GM18526 (cell line): ENCODE data around the gene CBLN3.
A peak's percentile ranks its signal among the peaks of the same experiment; 100 is the strongest.

Source experiments
- POLR2A ChIP-seq: IDR thresholded peaks from 3 replicates; pipeline ENCODE4 v1.6.1; 2011; ENCODE audit not compliant: insufficient read length; ENCODE audit errors: extremely low read depth

CBLN3 gene

GRCh38 chr14:24429395-24430142, at the start of gene CBLN3, which contains the start of gene KHNYN:
TSS of gene CBLN3 (minus strand) at chr14:24429668. CDS start at chr14:24429054, 614 bp downstream.
TSS of gene KHNYN (plus strand) at chr14:24429954. CDS start at chr14:24430731, 777 bp downstream.
- peak; percentile 95 for TF ChIP-seq POLR2A

- TF ChIP-seq POLR2A = no peak
Observed at GRCh38 chr14:24475261-24475660, 45.8 kb upstream of the CBLN3 start.

GRCh38 chr14:24473211-24473610, 43.7 kb upstream of the CBLN3 start:
- no peak for TF ChIP-seq POLR2A

- TF ChIP-seq POLR2A = no peak
Observed at GRCh38 chr14:24465805-24466204, 36.3 kb upstream of the CBLN3 start.

- no peak for TF ChIP-seq POLR2A
Observed at GRCh38 chr14:24465368-24465767, 35.9 kb upstream of the CBLN3 start.

- TF ChIP-seq POLR2A = no peak
Observed at GRCh38 chr14:24463884-24464785, 34.7 kb upstream of the CBLN3 start.

- no peak for TF ChIP-seq POLR2A
Observed at GRCh38 chr14:24463017-24463883, 33.8 kb upstream of the CBLN3 start.

- TF ChIP-seq POLR2A = no peak
Observed at GRCh38 chr14:24461336-24461735, 31.9 kb upstream of the CBLN3 start.

- TF ChIP-seq POLR2A = no peak
Observed at GRCh38 chr14:24459331-24459730, 29.9 kb upstream of the CBLN3 start.

- no peak for TF ChIP-seq POLR2A
Observed at GRCh38 chr14:24458736-24459135, 29.3 kb upstream of the CBLN3 start.

GRCh38 chr14:24456980-24457379, 27.5 kb upstream of the CBLN3 start:
- TF ChIP-seq POLR2A = no peak

GRCh38 chr14:24443053-24443665, 13.7 kb upstream of the CBLN3 start:
- TF ChIP-seq POLR2A = no peak

- TF ChIP-seq POLR2A = peak; percentile 75
Observed at GRCh38 chr14:24442240-24443052, 13.0 kb upstream of the CBLN3 start, which contains the start of gene SDR39U1. TSS of gene SDR39U1 (minus strand) at chr14:24442776. CDS start at chr14:24442769, 7 bp downstream.

GRCh38 chr14:24441904-24442239, 12.4 kb upstream of the CBLN3 start:
- no peak for TF ChIP-seq POLR2A
